Sigmoid colon (tissue), 4 donors: ENCODE data around the gene DNAJC17.

Experiments
- EP300 ChIP-seq, 4 donors: sonication (generic); formaldehyde crosslinking; IDR thresholded peaks; one replicate each; pipeline ENCODE4 v1.6.1; 2017; ENCODE audit warnings: antibody characterized with exemption in 4 of 4
- POLR2A ChIP-seq, 2 donors: fragments of 450-650 bp; IDR thresholded peaks; one replicate each; pipeline ENCODE4 v1.6.1; 2016; ENCODE audit warnings: antibody characterized with exemption in 2 of 2, mild to moderate bottlenecking in 2 of 2, moderate library complexity in 2 of 2
- TF ChIP-seq, protein P1 (sequence below), 4 experiments: fragments of 450-650 bp in 3 of 4; fragments of 200-600 bp in 1 of 4; IDR thresholded peaks; one replicate each; pipeline ENCODE4 v1.5.1; 2016 to 2019; ENCODE audit warnings: antibody characterized with exemption in 4 of 4, mild to moderate bottlenecking in 3 of 4, moderate library complexity in 2 of 4

DNA sequence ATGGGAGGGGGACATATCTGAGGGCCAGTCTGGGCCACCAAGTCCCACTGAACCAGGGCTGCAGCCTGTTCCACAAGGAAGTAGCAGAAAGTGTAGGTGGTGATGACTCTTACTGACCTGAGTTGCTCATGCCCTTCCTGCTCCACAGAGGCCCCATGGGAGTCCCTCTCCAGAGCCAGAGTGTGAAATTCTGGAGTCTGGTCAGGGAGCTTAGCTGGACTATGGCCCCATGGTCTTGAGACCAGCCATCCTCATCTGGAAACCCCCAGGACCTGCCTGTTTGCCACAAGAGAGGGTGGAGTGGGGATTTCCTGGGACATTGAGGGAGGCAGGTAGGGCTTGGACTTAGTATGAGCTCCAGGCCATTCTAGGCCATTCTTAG is 39.6 kb upstream of the DNAJC17 start:
- TF ChIP-seq POLR2A (IDR thresholded peaks at IDR 0.05) (no peak), EP300 (IDR thresholded peaks at IDR 0.05) (no peak)
- TF ChIP-seq, protein P1, sequence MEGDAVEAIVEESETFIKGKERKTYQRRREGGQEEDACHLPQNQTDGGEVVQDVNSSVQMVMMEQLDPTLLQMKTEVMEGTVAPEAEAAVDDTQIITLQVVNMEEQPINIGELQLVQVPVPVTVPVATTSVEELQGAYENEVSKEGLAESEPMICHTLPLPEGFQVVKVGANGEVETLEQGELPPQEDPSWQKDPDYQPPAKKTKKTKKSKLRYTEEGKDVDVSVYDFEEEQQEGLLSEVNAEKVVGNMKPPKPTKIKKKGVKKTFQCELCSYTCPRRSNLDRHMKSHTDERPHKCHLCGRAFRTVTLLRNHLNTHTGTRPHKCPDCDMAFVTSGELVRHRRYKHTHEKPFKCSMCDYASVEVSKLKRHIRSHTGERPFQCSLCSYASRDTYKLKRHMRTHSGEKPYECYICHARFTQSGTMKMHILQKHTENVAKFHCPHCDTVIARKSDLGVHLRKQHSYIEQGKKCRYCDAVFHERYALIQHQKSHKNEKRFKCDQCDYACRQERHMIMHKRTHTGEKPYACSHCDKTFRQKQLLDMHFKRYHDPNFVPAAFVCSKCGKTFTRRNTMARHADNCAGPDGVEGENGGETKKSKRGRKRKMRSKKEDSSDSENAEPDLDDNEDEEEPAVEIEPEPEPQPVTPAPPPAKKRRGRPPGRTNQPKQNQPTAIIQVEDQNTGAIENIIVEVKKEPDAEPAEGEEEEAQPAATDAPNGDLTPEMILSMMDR (IDR thresholded peaks at IDR 0.05): no peak
